Measurements from ENCODE around the gene ZNF791. TPM values are rescaled to one million over a fixed set of nuclear protein-coding genes. Genes with fewer than 3 reads are reported as not detected.
A peak's percentile ranks its signal among the peaks of the same experiment; 100 is the strongest.

Gene ZNF791
- total RNA-seq, 1 experiment from 2014 or later = 26.0 TPM

DNA sequence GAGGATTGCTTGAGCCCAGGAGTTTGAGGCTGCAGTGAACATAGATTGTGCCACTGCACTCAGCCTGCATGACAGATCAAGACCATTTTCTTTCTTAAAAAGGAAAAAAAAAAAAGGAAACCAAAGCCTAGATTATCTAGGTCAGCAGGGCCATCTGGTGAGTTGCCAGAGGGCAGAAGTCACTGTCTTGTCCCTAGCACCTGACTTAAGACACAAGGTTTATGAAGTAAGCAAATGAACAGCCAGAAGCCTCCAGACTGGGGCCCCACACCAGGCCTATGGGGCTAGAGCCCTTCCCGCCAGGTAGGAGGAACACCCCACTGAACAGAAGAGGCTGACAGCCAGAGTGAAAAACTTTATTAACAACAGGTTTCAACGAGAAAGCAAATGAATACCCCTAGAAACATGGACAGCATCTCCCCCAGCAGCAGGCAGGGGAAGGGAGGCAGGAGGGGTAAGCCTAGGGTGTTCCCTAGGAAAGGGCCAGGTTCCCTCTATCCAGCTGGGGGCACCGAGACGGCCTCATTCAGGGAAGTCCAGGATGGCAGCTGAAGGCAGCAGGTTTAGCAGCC lies 57.1 kb downstream of the ZNF791 start:
- intact Hi-C loops (cut with micrococcal nuclease; ENCODE audit: unreplicated experiment) = no loop called here
- Histone ChIP-seq H3K4me3 (ENCODE audit: low read depth, low read length, poor library complexity, severe bottlenecking) (peak overlapping the region; percentile 89), H3K4me1 (ENCODE audit: insufficient read depth, low read length, poor library complexity, severe bottlenecking) (peaks cover 18% of the 10 kb centered on the region), H3K27me3 (replicated peaks; ENCODE audit: insufficient read depth, low read depth, low read length, poor library complexity) (no peaks in the 10 kb centered on the region), H3K27ac (ENCODE audit: low read depth, low read length, poor library complexity, severe bottlenecking) (no peak overlapping the region), H3K9me3 (ENCODE audit: low read depth, low read length, poor library complexity, severe bottlenecking) (no peaks in the 10 kb centered on the region), H3K36me3 (ENCODE audit: insufficient read depth, low read length, poor library complexity, severe bottlenecking) (peaks cover 8% of the 10 kb centered on the region)
- TF ChIP-seq, protein P1, sequence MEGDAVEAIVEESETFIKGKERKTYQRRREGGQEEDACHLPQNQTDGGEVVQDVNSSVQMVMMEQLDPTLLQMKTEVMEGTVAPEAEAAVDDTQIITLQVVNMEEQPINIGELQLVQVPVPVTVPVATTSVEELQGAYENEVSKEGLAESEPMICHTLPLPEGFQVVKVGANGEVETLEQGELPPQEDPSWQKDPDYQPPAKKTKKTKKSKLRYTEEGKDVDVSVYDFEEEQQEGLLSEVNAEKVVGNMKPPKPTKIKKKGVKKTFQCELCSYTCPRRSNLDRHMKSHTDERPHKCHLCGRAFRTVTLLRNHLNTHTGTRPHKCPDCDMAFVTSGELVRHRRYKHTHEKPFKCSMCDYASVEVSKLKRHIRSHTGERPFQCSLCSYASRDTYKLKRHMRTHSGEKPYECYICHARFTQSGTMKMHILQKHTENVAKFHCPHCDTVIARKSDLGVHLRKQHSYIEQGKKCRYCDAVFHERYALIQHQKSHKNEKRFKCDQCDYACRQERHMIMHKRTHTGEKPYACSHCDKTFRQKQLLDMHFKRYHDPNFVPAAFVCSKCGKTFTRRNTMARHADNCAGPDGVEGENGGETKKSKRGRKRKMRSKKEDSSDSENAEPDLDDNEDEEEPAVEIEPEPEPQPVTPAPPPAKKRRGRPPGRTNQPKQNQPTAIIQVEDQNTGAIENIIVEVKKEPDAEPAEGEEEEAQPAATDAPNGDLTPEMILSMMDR (conservative IDR thresholded peaks at IDR 0.05; ENCODE audit: low read depth, low read length) = no peak
- TF ChIP-seq EZH2 (IDR thresholded peaks at IDR 0.05; ENCODE audit: borderline replicate concordance, low read depth, low read length, poor library complexity, severe bottlenecking) = no peak
- no TSS peak for BruUV-seq (replicated peaks)
- no peak for DNase-seq (ENCODE audit: low spot score)
- CTCF ChIA-PET = no interaction called here
- POLR2A ChIA-PET (ENCODE audit: low non-redundant PET) = no interaction called here

DNA sequence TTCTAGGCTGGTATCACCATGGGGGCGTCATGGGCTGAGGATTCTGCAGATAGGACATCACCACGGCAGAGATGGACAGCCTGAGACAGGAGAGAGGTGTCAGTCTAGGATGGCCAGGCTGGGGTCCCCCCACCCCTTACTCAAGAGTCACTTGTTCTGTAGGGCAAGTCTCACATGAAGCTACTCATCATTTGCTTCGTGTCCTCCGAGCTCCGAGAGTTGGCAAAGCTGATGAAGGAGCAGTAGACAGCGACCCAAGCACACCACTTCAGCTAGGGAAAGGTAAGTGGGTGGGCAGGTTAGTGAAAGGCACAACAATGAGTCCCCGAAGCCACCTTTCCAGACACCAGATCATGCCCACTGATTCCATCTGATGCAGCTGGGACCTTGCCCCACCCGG lies 57.6 kb downstream of the ZNF791 start:
- ChIA-PET POLR2A (ENCODE audit: low non-redundant PET) (no interaction called here), CTCF (no interaction called here)
- H3K27me3 ChIP-seq (replicated peaks; ENCODE audit: insufficient read depth, low read depth, low read length, poor library complexity) = no peaks in the 10 kb centered on the region
- H3K27ac ChIP-seq (ENCODE audit: low read depth, low read length, poor library complexity, severe bottlenecking) = peak overlapping the region; percentile 97
- TF ChIP-seq, protein P1 (conservative IDR thresholded peaks at IDR 0.05; ENCODE audit: low read depth, low read length) = no peak
- no peak for TF ChIP-seq EZH2 (IDR thresholded peaks at IDR 0.05; ENCODE audit: borderline replicate concordance, low read depth, low read length, poor library complexity, severe bottlenecking)
- H3K9me3 ChIP-seq (ENCODE audit: low read depth, low read length, poor library complexity, severe bottlenecking) = no peaks in the 10 kb centered on the region
- DNase-seq (ENCODE audit: low spot score) = no peak
- BruUV-seq (replicated peaks) = no TSS peak
- H3K4me3 ChIP-seq (ENCODE audit: low read depth, low read length, poor library complexity, severe bottlenecking) = peak overlapping the region; percentile 89
- intact Hi-C loops (cut with micrococcal nuclease; ENCODE audit: unreplicated experiment) = no loop called here
- H3K4me1 ChIP-seq (ENCODE audit: insufficient read depth, low read length, poor library complexity, severe bottlenecking) = peaks cover 18% of the 10 kb centered on the region
- H3K36me3 ChIP-seq (ENCODE audit: insufficient read depth, low read length, poor library complexity, severe bottlenecking) = peaks cover 12% of the 10 kb centered on the region

DNA sequence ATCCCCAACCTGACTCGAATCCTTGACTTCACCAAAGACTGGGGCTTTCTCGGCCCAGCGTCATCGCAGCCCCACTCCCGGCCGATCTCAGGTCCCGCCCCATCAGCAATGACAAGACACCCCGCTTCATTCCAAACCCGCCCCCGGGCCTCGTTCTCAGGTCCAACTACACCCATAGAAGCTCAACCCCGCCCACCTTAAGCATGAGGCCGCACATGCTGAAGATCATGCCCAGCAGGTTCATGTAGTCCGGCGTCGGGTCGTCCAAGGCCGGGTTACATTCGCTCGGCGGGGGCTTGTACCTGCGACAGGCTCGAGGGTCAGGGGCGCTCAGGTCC lies 58.2 kb downstream of the ZNF791 start:
- intact Hi-C loops (cut with micrococcal nuclease; ENCODE audit: unreplicated experiment) = no loop called here
- DNase-seq (ENCODE audit: low spot score) = peak; percentile 50
- ChIA-PET POLR2A (ENCODE audit: low non-redundant PET) (no interaction called here), CTCF (no interaction called here)
- TF ChIP-seq, protein P1 (conservative IDR thresholded peaks at IDR 0.05; ENCODE audit: low read depth, low read length) = no peak
- TF ChIP-seq EZH2 (IDR thresholded peaks at IDR 0.05; ENCODE audit: borderline replicate concordance, low read depth, low read length, poor library complexity, severe bottlenecking) = no peak
- Histone ChIP-seq H3K27me3 (replicated peaks; ENCODE audit: insufficient read depth, low read depth, low read length, poor library complexity) (no peaks in the 10 kb centered on the region), H3K36me3 (ENCODE audit: insufficient read depth, low read length, poor library complexity, severe bottlenecking) (peaks cover 15% of the 10 kb centered on the region), H3K4me1 (ENCODE audit: insufficient read depth, low read length, poor library complexity, severe bottlenecking) (peaks cover 18% of the 10 kb centered on the region), H3K9me3 (ENCODE audit: low read depth, low read length, poor library complexity, severe bottlenecking) (no peaks in the 10 kb centered on the region), H3K27ac (ENCODE audit: low read depth, low read length, poor library complexity, severe bottlenecking) (peak overlapping the region; percentile 97), H3K4me3 (ENCODE audit: low read depth, low read length, poor library complexity, severe bottlenecking) (peak overlapping the region; percentile 89)
- BruUV-seq (replicated peaks) = TSS peak; percentile 51

Measured in A673 (cell line).